ENCODE results near the gene LGMN.

Gene LGMN

DNA sequence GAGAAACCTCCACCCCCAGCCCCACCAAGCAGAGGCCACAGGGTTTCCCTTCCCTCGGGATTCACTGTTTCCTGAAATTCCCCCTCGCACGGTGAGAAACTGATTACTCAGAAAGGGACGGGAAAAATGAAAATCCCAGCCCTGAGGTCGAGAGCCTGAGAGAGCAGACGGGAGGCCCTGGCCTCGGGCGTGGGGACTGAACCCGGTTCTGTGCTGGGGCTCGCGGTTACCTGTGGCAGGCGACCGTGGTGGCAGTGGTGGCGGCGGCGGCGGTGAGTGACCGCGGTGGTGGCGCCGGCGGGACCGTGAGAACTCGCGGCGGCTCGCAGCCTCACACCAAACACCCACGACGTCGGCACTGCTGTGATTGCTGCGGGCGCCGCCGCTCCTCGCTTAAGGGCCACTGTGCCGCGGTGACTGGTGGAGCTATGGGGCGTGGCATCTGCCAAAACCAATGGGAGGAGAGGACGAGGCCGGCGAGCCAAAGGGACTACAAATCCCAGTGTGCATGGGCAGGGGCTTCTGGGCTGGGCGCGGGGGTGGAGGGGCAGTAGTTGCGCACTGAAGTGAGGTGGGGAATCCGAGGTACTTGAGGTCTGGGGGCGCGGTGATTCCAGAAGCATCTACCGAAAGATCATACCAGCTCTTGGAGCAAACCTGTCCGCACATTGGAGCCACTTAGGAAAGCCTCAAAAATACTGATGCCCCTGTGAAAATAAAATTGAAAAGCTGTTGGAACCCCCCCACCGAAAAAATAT lies at the start of gene LGMN:
Gene LGMN (minus strand): TSS at position 369 of the 758 bp plus-strand sequence. CDS start 15,841 bp downstream, outside the sequence.
- Histone ChIP-seq H3K36me3 (ENCODE audit: control insufficient read depth, insufficient read depth, low read length) (no peaks in the 10 kb centered on the region), H3K9me3 (ENCODE audit: control insufficient read depth, low read length) (no peaks in the 10 kb centered on the region), H3K27me3 (ENCODE audit: control insufficient read depth, insufficient read depth, low read length) (no peaks in the 10 kb centered on the region), H3K4me1 (ENCODE audit: control insufficient read depth, insufficient read depth, low read length) (peaks cover 10% of the 10 kb centered on the region), H3K4me3 (ENCODE audit: low read length) (peak within 1 kb of the TSS; percentile 74), H3K9ac (ENCODE audit: low read length) (peak within 1 kb of the TSS; percentile 90)

DNA sequence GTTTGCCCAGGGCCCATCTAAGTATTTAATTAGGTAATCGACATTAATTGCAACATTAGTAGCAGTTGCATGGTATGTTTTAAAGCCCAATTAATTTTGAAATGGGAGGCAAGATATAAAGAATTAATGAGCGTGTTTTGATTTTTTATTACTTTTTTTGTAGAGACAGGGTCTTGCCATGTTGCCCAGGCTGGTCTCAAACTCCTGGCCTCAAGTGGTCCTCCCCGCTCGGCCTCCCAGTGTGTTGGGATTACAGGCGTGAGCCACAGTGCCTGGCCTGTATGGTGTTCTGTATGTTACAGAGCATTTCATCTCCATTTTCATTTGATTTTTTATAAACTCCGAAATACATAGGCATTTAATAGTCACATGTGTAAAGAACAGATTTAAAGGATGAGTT lies 46.5 kb upstream of the LGMN start:
- no peaks in the 10 kb centered on the region for H3K27me3 ChIP-seq (ENCODE audit: control insufficient read depth, insufficient read depth, low read length)
- peak overlapping the region; percentile 84 for H3K4me3 ChIP-seq (ENCODE audit: low read length)
- no peaks in the 10 kb centered on the region for H3K9me3 ChIP-seq (ENCODE audit: control insufficient read depth, low read length)
- H3K9ac ChIP-seq (ENCODE audit: low read length) = peak overlapping the region; percentile 96
- H3K36me3 ChIP-seq (ENCODE audit: control insufficient read depth, insufficient read depth, low read length) = no peaks in the 10 kb centered on the region
- peaks cover 8% of the 10 kb centered on the region for H3K4me1 ChIP-seq (ENCODE audit: control insufficient read depth, insufficient read depth, low read length)

DNA sequence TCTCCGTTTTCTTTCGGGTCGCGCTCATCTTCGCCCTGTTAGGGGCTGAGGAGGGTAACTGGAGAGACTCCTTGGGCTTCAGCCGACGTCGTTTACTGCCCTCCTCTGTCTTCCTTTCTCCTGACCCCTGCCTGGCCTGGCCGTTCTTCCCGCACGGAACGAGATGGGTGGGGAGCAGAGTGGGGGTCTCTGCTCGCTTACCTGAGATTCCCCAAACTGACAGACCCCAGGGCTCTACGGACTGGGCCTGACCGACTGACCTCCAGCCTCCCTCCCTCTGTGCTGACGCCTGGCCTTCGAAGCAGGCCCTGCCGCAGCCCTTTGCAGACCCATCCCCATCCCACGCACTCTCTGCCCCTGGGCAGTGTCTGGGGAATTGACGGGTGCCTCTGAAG lies 46.1 kb upstream of the LGMN start:
- H3K9ac ChIP-seq (ENCODE audit: low read length) = peak overlapping the region; percentile 96
- H3K9me3 ChIP-seq (ENCODE audit: control insufficient read depth, low read length) = no peaks in the 10 kb centered on the region
- no peaks in the 10 kb centered on the region for H3K27me3 ChIP-seq (ENCODE audit: control insufficient read depth, insufficient read depth, low read length)
- H3K36me3 ChIP-seq (ENCODE audit: control insufficient read depth, insufficient read depth, low read length) = no peaks in the 10 kb centered on the region
- peak overlapping the region; percentile 84 for H3K4me3 ChIP-seq (ENCODE audit: low read length)
- peaks cover 8% of the 10 kb centered on the region for H3K4me1 ChIP-seq (ENCODE audit: control insufficient read depth, insufficient read depth, low read length)

DNA sequence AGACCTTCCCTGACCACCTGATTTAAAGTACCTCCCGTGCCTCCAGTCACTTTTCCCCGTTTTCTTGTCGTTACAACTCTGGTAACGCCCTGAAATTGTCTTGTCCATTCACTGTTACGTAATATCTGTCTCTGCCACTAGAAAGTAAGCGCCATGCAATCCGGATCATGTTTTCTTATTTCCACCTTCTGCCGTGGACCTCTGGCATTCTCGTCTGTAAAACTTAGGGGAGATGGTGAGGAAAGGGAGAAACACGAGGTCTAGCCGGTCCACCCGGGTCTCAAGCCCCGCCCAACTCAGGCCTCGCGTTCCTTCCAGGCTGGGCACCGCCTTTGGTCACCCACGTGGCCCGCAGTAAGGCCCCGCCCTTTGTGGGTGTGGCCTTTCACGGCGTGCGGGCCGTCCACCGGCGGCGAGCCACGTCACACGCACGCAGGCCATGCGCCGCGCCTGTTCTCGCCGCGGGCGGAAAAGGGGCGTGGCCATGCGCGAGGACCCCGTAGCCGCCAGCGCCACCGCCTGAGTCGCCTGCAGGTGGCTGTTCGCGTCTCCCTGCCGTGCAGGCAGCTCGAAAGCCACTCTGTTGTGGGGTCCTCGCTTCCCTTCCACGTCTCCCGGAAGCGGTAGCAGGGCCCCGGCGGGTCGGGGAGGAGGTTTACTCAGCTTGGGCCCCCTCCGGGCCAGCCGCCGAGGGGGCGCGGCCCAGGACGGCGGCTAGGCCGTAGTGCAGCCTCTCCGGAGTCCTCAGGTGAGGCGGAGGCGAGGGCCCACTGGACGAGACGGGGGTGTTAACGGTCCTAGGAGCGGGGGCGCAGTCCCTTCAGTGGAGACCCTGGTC lies 45.5 kb upstream of the LGMN start, which contains the start of gene GOLGA5:
Gene GOLGA5 (plus strand): TSS at position 597 of the 838 bp plus-strand sequence. CDS start 3,133 bp downstream, outside the sequence.
- peaks cover 8% of the 10 kb centered on the region for H3K4me1 ChIP-seq (ENCODE audit: control insufficient read depth, insufficient read depth, low read length)
- H3K4me3 ChIP-seq (ENCODE audit: low read length) = peak within 1 kb of the TSS; percentile 84
- no peaks in the 10 kb centered on the region for H3K36me3 ChIP-seq (ENCODE audit: control insufficient read depth, insufficient read depth, low read length)
- no peaks in the 10 kb centered on the region for H3K27me3 ChIP-seq (ENCODE audit: control insufficient read depth, insufficient read depth, low read length)
- no peaks in the 10 kb centered on the region for H3K9me3 ChIP-seq (ENCODE audit: control insufficient read depth, low read length)
- H3K9ac ChIP-seq (ENCODE audit: low read length) = peak within 1 kb of the TSS; percentile 96

DNA sequence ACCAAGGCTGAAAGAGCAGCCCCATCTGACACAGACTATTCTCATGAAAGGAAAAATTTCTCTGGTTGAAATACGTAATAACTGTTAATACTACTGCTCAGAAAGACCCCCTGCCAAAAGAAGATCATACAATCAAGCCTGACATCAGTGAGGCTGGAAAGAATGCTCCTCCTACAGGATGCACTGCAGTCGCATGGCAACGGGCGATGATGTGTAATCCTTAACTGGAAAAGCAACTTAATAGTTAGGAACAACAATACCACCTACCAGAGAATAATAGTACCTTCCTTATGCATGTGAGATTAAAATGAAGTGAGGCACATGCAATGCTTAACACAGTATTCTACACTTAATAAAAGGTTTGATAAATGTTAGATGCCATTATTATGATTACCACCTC lies 44.5 kb upstream of the LGMN start:
- Histone ChIP-seq H3K4me3 (ENCODE audit: low read length) (no peak overlapping the region), H3K9ac (ENCODE audit: low read length) (no peak overlapping the region), H3K36me3 (ENCODE audit: control insufficient read depth, insufficient read depth, low read length) (no peaks in the 10 kb centered on the region), H3K27me3 (ENCODE audit: control insufficient read depth, insufficient read depth, low read length) (no peaks in the 10 kb centered on the region), H3K9me3 (ENCODE audit: control insufficient read depth, low read length) (no peaks in the 10 kb centered on the region), H3K4me1 (ENCODE audit: control insufficient read depth, insufficient read depth, low read length) (peaks cover 8% of the 10 kb centered on the region)

DNA sequence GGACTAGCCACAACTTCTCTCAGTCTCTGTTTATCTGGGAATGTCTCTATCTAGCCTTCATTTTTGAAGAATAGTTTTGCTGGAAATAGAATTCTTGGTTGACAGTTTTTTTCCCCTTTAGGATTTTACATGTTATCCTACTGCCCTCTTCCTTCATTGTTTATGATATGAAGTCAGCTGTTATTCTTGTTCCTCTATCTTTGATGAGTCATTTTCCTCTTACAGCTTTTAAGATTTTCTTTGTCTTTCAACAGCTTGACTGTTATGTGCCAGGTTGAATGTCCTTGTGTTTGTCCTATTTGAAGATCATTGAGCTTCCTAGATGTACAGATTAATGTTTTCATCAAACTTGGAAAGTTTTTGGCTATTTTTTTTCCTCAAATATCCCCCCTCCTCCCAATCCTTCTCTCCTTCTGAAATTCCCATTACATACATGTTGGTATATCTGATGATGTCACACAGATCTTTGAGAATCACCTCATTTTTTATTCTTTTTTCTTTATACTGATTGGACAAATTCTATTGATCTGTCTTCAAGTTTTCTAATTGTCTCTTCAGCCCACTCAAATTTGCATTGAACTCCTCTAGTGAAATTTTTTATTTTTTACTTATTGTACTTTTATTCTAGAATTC lies 41.1 kb upstream of the LGMN start:
- Histone ChIP-seq H3K4me3 (ENCODE audit: low read length) (no peak overlapping the region), H3K27me3 (ENCODE audit: control insufficient read depth, insufficient read depth, low read length) (no peaks in the 10 kb centered on the region), H3K9ac (ENCODE audit: low read length) (no peak overlapping the region), H3K36me3 (ENCODE audit: control insufficient read depth, insufficient read depth, low read length) (no peaks in the 10 kb centered on the region), H3K4me1 (ENCODE audit: control insufficient read depth, insufficient read depth, low read length) (peaks cover 12% of the 10 kb centered on the region), H3K9me3 (ENCODE audit: control insufficient read depth, low read length) (no peaks in the 10 kb centered on the region)

DNA sequence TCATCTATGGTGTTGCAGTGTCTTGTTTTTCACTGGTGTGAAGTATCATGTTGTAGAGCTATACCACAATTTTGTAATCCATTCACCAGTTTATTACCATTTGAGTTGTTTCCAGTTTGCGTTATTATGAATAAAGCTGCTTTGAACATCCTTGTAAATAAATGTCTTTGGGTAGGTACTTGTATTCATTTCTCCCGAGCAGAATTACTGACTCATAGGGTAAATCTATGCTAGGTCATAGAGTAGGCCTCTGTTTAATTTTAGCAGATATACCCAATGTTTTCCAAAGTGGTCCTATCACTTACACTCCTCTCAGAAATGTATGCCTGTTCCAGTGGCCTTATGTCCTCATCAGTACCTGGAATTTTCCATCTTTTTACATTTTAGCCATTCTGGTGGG lies 39.1 kb upstream of the LGMN start:
- Histone ChIP-seq H3K36me3 (ENCODE audit: control insufficient read depth, insufficient read depth, low read length) (no peaks in the 10 kb centered on the region), H3K4me1 (ENCODE audit: control insufficient read depth, insufficient read depth, low read length) (peaks cover 24% of the 10 kb centered on the region), H3K9ac (ENCODE audit: low read length) (no peak overlapping the region), H3K4me3 (ENCODE audit: low read length) (no peak overlapping the region), H3K27me3 (ENCODE audit: control insufficient read depth, insufficient read depth, low read length) (no peaks in the 10 kb centered on the region), H3K9me3 (ENCODE audit: control insufficient read depth, low read length) (no peaks in the 10 kb centered on the region)

DNA sequence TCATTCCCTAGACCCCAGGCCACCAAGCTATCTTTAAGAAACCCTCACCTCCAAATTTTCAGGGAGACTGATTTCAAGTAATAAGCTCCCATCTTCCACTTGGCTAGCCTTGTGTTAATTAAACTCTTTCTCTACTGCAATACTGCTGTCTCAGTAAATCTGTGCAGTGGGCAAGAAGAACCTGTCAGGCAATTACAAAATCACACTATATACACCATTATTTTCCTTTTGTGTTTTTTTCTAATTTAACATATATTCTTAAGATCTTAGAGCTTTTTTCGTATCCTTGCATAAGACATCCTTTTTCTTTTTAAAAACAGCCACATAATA lies 38.0 kb upstream of the LGMN start:
- Histone ChIP-seq H3K9me3 (ENCODE audit: control insufficient read depth, low read length) (no peaks in the 10 kb centered on the region), H3K9ac (ENCODE audit: low read length) (no peak overlapping the region), H3K4me3 (ENCODE audit: low read length) (no peak overlapping the region), H3K4me1 (ENCODE audit: control insufficient read depth, insufficient read depth, low read length) (peaks cover 24% of the 10 kb centered on the region), H3K36me3 (ENCODE audit: control insufficient read depth, insufficient read depth, low read length) (no peaks in the 10 kb centered on the region), H3K27me3 (ENCODE audit: control insufficient read depth, insufficient read depth, low read length) (no peaks in the 10 kb centered on the region)

DNA sequence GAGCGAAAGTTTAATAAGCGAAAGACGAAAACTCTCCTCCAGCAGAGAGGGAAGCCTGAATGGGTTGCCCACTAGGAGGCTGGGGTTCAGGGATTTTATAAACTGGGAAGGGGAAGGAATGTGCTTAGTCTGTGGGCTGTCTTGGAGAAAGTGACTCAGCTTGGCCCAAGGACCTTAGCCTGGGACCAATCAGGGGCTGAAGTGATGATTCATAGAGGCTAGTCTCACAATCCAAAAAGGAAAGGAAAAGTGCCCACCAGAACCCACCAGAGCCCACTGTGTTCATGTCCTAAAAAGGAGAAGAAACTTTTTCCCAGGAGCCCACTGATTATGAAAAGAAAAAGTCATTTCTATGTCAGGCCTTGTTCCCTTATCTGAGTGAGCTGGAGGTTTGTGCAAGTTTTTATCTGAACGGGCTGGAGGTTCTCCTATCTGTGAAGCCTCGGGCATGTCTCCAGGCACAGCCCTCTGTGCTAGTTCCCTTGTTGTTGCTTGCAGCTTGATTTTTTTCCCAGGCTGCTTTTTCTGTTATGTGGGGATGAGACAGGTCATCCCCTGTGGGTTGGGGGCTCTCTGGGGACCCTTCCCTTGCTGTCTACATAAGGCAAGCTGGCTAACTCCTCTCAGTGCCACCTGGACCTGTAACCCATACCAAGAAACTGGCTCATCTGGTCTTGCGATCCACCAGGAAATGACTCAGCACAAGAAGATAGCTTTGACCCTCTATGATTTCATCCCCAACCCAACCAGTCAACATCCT lies 37.4 kb upstream of the LGMN start:
- Histone ChIP-seq H3K9ac (ENCODE audit: low read length) (peak overlapping the region; percentile 30), H3K27me3 (ENCODE audit: control insufficient read depth, insufficient read depth, low read length) (no peaks in the 10 kb centered on the region), H3K36me3 (ENCODE audit: control insufficient read depth, insufficient read depth, low read length) (no peaks in the 10 kb centered on the region), H3K9me3 (ENCODE audit: control insufficient read depth, low read length) (no peaks in the 10 kb centered on the region), H3K4me1 (ENCODE audit: control insufficient read depth, insufficient read depth, low read length) (peaks cover 24% of the 10 kb centered on the region), H3K4me3 (ENCODE audit: low read length) (no peak overlapping the region)

DNA sequence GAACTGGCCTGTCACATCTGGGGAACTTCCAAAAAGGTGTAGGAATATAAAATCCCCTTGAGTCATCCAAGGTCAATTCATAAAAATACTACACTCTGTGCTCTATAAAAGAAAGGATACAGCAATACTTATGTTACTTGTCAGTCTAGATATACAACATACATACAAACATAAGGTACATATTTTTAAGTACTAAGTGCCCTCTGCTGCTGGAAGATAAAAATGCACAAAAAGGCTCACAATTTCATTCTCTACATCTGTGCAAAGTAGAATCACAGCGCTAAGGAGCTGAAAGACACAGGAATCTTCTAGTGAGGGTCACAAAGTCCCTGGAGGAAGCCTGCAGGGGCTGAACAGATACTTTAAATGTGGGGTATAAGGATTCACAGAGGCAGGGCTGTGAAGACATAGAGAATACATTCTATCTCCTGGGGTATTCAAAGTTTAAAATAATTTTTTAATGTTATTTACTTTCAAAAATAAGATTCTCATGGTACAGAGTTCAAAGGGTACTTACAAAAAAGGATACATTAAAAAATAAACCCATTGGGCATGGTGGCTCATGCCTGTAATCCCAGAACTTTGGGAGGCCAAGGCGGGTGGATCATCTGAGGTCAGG lies 35.5 kb upstream of the LGMN start:
- no peak overlapping the region for H3K9ac ChIP-seq (ENCODE audit: low read length)
- no peaks in the 10 kb centered on the region for H3K27me3 ChIP-seq (ENCODE audit: control insufficient read depth, insufficient read depth, low read length)
- peaks cover 24% of the 10 kb centered on the region for H3K4me1 ChIP-seq (ENCODE audit: control insufficient read depth, insufficient read depth, low read length)
- no peaks in the 10 kb centered on the region for H3K9me3 ChIP-seq (ENCODE audit: control insufficient read depth, low read length)
- H3K36me3 ChIP-seq (ENCODE audit: control insufficient read depth, insufficient read depth, low read length) = no peaks in the 10 kb centered on the region
- H3K4me3 ChIP-seq (ENCODE audit: low read length) = no peak overlapping the region

DNA sequence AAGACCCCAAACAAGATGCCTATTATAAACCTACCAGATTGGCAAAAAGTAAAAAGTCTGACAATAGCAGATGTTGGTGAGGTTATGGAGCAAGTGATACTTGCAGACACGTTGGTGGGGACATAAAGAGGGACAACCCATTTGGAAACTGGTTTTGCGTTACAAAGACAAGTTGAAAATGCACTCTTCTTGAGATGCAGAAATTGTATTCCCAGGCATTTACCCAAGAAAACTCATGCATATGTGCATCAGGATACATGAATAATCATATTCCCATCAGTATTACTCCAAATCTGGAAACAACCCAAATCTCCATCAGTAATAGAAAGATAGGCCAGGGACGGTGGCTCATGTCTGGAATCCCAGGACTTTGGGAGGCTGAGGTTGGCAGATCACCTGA lies 32.9 kb upstream of the LGMN start:
- H3K36me3 ChIP-seq (ENCODE audit: control insufficient read depth, insufficient read depth, low read length) = no peaks in the 10 kb centered on the region
- H3K4me3 ChIP-seq (ENCODE audit: low read length) = no peak overlapping the region
- H3K9me3 ChIP-seq (ENCODE audit: control insufficient read depth, low read length) = no peaks in the 10 kb centered on the region
- H3K4me1 ChIP-seq (ENCODE audit: control insufficient read depth, insufficient read depth, low read length) = peaks cover 23% of the 10 kb centered on the region
- no peaks in the 10 kb centered on the region for H3K27me3 ChIP-seq (ENCODE audit: control insufficient read depth, insufficient read depth, low read length)
- H3K9ac ChIP-seq (ENCODE audit: low read length) = no peak overlapping the region

All from mucosa of stomach (tissue), 1 donor.